CD4-positive, alpha-beta T cell (primary cell): ENCODE measurements around the gene SDC3. TPM values are rescaled to one million over a fixed set of nuclear protein-coding genes. Genes with fewer than 3 reads are reported as not detected.

ENCODE experiments used
- ATAC-seq: fragments of 200-7000 bp; cut with Tn5 transposase; one replicate; pipeline ENCODE4 v1.10.0; 2022; ENCODE audit warnings: mild to moderate bottlenecking; ENCODE audit not compliant: poor library complexity
- CTCF ChIA-PET: fragments of 350-600 bp; sonication (Branson Sonifier 250); formaldehyde crosslinking; loops from one replicate; lab custom pipeline; 2021; ENCODE audit warnings: antibody characterized with exemption, inconsistent platforms; lab: Charles Lee
- POLR2A ChIA-PET: fragments of 350-600 bp; sonication (Branson Sonifier 250); formaldehyde crosslinking; loops from one replicate; lab custom pipeline; 2021; ENCODE audit warnings: antibody characterized with exemption, inconsistent platforms; lab: Charles Lee
- DNase-seq, 14 experiments: peaks; one replicate each; pipeline ENCODE4 v3.0.0-alpha.2; 2013 to 2020; ENCODE audit warnings: mixed read lengths in 2 of 14
- H3K27ac ChIP-seq, 2 donors: one replicate each; pipeline versions ENCODE4 v1.5.1 to v1.7.0; 2013; ENCODE audit warnings: low read length in 2 of 2, low read depth in 1 of 2, mild to moderate bottlenecking in 1 of 2
- H3K27me3 ChIP-seq, 2 experiments: 1 replicate in 1 of 2; 2 replicates in 1 of 2; pipeline versions ENCODE4 v1.6.1 to v1.7.0; 2013; ENCODE audit warnings: low read length in 2 of 2, control low read depth in 1 of 2, mild to moderate bottlenecking in 1 of 2, moderate library complexity in 1 of 2; ENCODE audit not compliant: insufficient read depth in 2 of 2, control insufficient read depth in 1 of 2
- H3K36me3 ChIP-seq: one replicate; pipeline ENCODE4 v1.6.1; 2013; ENCODE audit warnings: low read length, control low read depth; ENCODE audit not compliant: insufficient read depth
- H3K4me1 ChIP-seq: one replicate; pipeline ENCODE4 v1.6.1; 2013; ENCODE audit warnings: low read length, control low read depth; ENCODE audit not compliant: insufficient read depth
- H3K4me3 ChIP-seq: one replicate; pipeline ENCODE4 v1.5.1; 2013; ENCODE audit warnings: mild to moderate bottlenecking, low read length, moderate library complexity
- H3K9me3 ChIP-seq, 2 experiments: 1 replicate in 1 of 2; 2 replicates in 1 of 2; pipeline versions ENCODE4 v1.6.1 to v1.7.0; 2013; ENCODE audit warnings: low read length in 2 of 2, mild to moderate bottlenecking in 2 of 2, control low read depth in 1 of 2, moderate library complexity in 1 of 2; ENCODE audit not compliant: control insufficient read depth in 1 of 2, insufficient read depth in 1 of 2
- H3K27ac Mint-ChIP-seq: one replicate; pipeline ENCODE4 v1.8.0; 2020; ENCODE audit warnings: mixed read lengths
- H3K27me3 Mint-ChIP-seq: one replicate; pipeline ENCODE4 v1.8.0; 2021; ENCODE audit warnings: mixed read lengths
- H3K36me3 Mint-ChIP-seq: one replicate; pipeline ENCODE4 v1.8.0; 2021; ENCODE audit warnings: low read depth, mixed read lengths
- H3K4me1 Mint-ChIP-seq: one replicate; pipeline ENCODE4 v1.8.0; 2021; ENCODE audit warnings: low read depth, mixed read lengths
- H3K4me3 Mint-ChIP-seq: one replicate; pipeline ENCODE4 v1.8.0; 2020; ENCODE audit warnings: mild to moderate bottlenecking, mixed read lengths
- H3K9me3 Mint-ChIP-seq: one replicate; pipeline ENCODE4 v1.8.0; 2020; ENCODE audit warnings: mixed read lengths
- CTCF ChIP-seq: fragments of 200-600 bp; IDR thresholded peaks from one replicate; pipeline ENCODE4 v1.8.0; 2022; ENCODE audit warnings: antibody characterized with exemption, mild to moderate bottlenecking
- intact Hi-C, 2 experiments: fragments of 100-400 bp; cut with DNase I in 1 of 2; cut with micrococcal nuclease in 1 of 2; formaldehyde crosslinking; loops; one replicate each; pipeline versions ENCODE4 v1.15.1 to v1.9.0; 2023 to 2025; cut with DNase I, micrococcal nuclease
- total RNA-seq, 174 experiments: library from RNA in 2 of 174; stranded (reverse) in 2 of 174; gene quantifications; one replicate each; pipeline ENCODE4 v1.2.3 and lab custom pipeline; 2021 to 2026

SDC3 gene
- total RNA-seq, 2 experiments from 2014 or later = 0.14 TPM; not detected in 1

GRCh38 chr1:30846587-30846986 lies 62.0 kb downstream of the SDC3 start:
- no peaks in the 10 kb centered on the region for H3K9me3 Mint-ChIP-seq
- TF ChIP-seq CTCF = no peak
- no peaks in the 10 kb centered on the region for H3K4me1 ChIP-seq
- no peaks in the 10 kb centered on the region for H3K36me3 ChIP-seq
- peaks cover 73% of the 10 kb centered on the region for H3K27me3 Mint-ChIP-seq
- DNase-seq (no peak), ATAC-seq (no peak)
- peaks cover 0 to 4% of the 10 kb centered on the region in 2 experiments for H3K9me3 ChIP-seq
- POLR2A ChIA-PET = interaction anchor here (0.7 kb wide), 1 partner anchor 172 kb away, joined by 3 read pairs; no protein-coding TSS in a partner anchor
- intact Hi-C loops = no loop called here
- H3K27ac ChIP-seq = no peak overlapping the region
- peaks cover 37 to 46% of the 10 kb centered on the region in 2 experiments for H3K27me3 ChIP-seq
- CTCF ChIA-PET = no interaction called here
- H3K4me3 ChIP-seq = no peak overlapping the region
- no peaks in the 10 kb centered on the region for H3K36me3 Mint-ChIP-seq
- no peaks in the 10 kb centered on the region for H3K4me1 Mint-ChIP-seq
- no peak overlapping the region for H3K4me3 Mint-ChIP-seq
- H3K27ac Mint-ChIP-seq = no peak overlapping the region

- no peak for ATAC-seq
- H3K4me3 Mint-ChIP-seq = no peak overlapping the region
- no peak overlapping the region for H3K27ac Mint-ChIP-seq
- H3K27ac ChIP-seq = no peak overlapping the region
- no peak overlapping the region for H3K4me3 ChIP-seq
- no peaks in the 10 kb centered on the region for H3K4me1 Mint-ChIP-seq
- POLR2A ChIA-PET = interaction anchor here (0.7 kb wide), 1 partner anchor 171 kb away, joined by 3 read pairs; no protein-coding TSS in a partner anchor
- DNase-seq = no peak
- H3K36me3 Mint-ChIP-seq = no peaks in the 10 kb centered on the region
- H3K4me1 ChIP-seq = no peaks in the 10 kb centered on the region
- no peaks in the 10 kb centered on the region for H3K36me3 ChIP-seq
- TF ChIP-seq CTCF = no peak
- peaks cover 0 to 4% of the 10 kb centered on the region in 2 experiments for H3K9me3 ChIP-seq
- H3K27me3 ChIP-seq = peaks cover 37 to 46% of the 10 kb centered on the region in 2 experiments
- CTCF ChIA-PET = no interaction called here
- H3K27me3 Mint-ChIP-seq = peaks cover 79% of the 10 kb centered on the region
- intact Hi-C loops = no loop called here
- no peaks in the 10 kb centered on the region for H3K9me3 Mint-ChIP-seq
Observed at GRCh38 chr1:30845904-30846290, 62.7 kb downstream of the SDC3 start.

- POLR2A ChIA-PET = no interaction called here
- TF ChIP-seq CTCF = no peak
- CTCF ChIA-PET = no interaction called here
- intact Hi-C loops = no loop called here
- Histone ChIP-seq H3K36me3 (no peaks in the 10 kb centered on the region), H3K27me3 (peaks cover 39 to 44% of the 10 kb centered on the region in 2 experiments), H3K9me3 (peaks cover 0 to 4% of the 10 kb centered on the region in 2 experiments), H3K4me1 (no peaks in the 10 kb centered on the region), H3K4me3 (no peak overlapping the region), H3K27ac (no peak overlapping the region)
- Mint-ChIP-seq H3K27me3 (peaks cover 82% of the 10 kb centered on the region), H3K9me3 (no peaks in the 10 kb centered on the region), H3K27ac (no peak overlapping the region), H3K4me3 (no peak overlapping the region), H3K36me3 (no peaks in the 10 kb centered on the region), H3K4me1 (no peaks in the 10 kb centered on the region)
- DNase-seq (no peak), ATAC-seq (no peak)
Observed at GRCh38 chr1:30845237-30845903, 63.2 kb downstream of the SDC3 start.
